HepG2 (cell line): ENCODE measurements around the gene C20orf141. TPM values are rescaled to one million over a fixed set of nuclear protein-coding genes. Genes with fewer than 3 reads are reported as not detected.

Experiments
- ARNT ChIP-seq: fragments of 450-650 bp; IDR thresholded peaks from 2 replicates; pipeline ENCODE4 v1.6.1; 2017
- ELK4 ChIP-seq: sonication (generic); formaldehyde crosslinking; IDR thresholded peaks from 2 replicates; pipeline ENCODE4 v1.9.0; 2021; ENCODE audit warnings: missing genetic modification reagents, borderline replicate concordance
- ETV5 ChIP-seq: IDR thresholded peaks from 2 replicates; pipeline ENCODE4 v1.6.1; 2018; ENCODE audit warnings: missing biosample characterization, missing genetic modification reagents, inconsistent platforms, borderline replicate concordance
- HOXA7 ChIP-seq: sonication (generic); formaldehyde crosslinking; IDR thresholded peaks from 2 replicates; pipeline ENCODE4 v1.8.1; 2022; ENCODE audit warnings: mild to moderate bottlenecking, missing genetic modification reagents, moderate library complexity
- MNT ChIP-seq: fragments of 450-650 bp; IDR thresholded peaks from 2 replicates; pipeline ENCODE4 v1.6.1; 2016
- NR2F1 ChIP-seq, 2 experiments: fragments of 450-650 bp in 1 of 2; formaldehyde crosslinking in 1 of 2; IDR thresholded peaks; 2 replicates each; pipeline versions ENCODE4 v1.5.0 to v1.6.1; 2016 to 2020; ENCODE audit warnings: mild to moderate bottlenecking in 1 of 2, missing compliant biosample characterization in 1 of 2, missing genetic modification reagents in 1 of 2, moderate library complexity in 1 of 2
- POLR2G ChIP-seq: fragments of 200-400 bp; formaldehyde crosslinking; IDR thresholded peaks from 2 replicates; pipeline ENCODE4 v1.6.1; 2018; ENCODE audit warnings: mild to moderate bottlenecking, low read depth, low read length, moderate library complexity
- SAP130 ChIP-seq: IDR thresholded peaks from 2 replicates; pipeline ENCODE4 v1.6.1; 2016; ENCODE audit warnings: low read depth
- TP53 ChIP-seq: sonication (generic); formaldehyde crosslinking; conservative IDR thresholded peaks from 2 replicates; pipeline ENCODE4 v1.4.0; 2020; ENCODE audit warnings: missing genetic modification reagents
- ZBTB49 ChIP-seq: sonication (generic); formaldehyde crosslinking; IDR thresholded peaks from 2 replicates; pipeline ENCODE4 v1.4.0; 2020; ENCODE audit warnings: missing genetic modification reagents, borderline replicate concordance
- ZNF160 ChIP-seq: sonication (generic); formaldehyde crosslinking; IDR thresholded peaks from 2 replicates; pipeline ENCODE4 v1.8.0; 2022; ENCODE audit warnings: mild to moderate bottlenecking, inconsistent platforms, missing genetic modification reagents
- ZNF263 ChIP-seq: sonication (generic); formaldehyde crosslinking; IDR thresholded peaks from 2 replicates; pipeline ENCODE4 v1.4.0; 2020; ENCODE audit warnings: missing genetic modification reagents
- ZNF496 ChIP-seq: sonication (generic); formaldehyde crosslinking; IDR thresholded peaks from 2 replicates; pipeline ENCODE4 v1.8.1; 2023; ENCODE audit warnings: mild to moderate bottlenecking, moderate library complexity, missing genetic modification reagents; ENCODE audit not compliant: insufficient replicate concordance
- ZNF780A ChIP-seq: sonication (generic); formaldehyde crosslinking; IDR thresholded peaks from 2 replicates; pipeline ENCODE4 v1.8.0; 2022; ENCODE audit warnings: mild to moderate bottlenecking, missing genetic modification reagents, moderate library complexity
- ZNF790 ChIP-seq: sonication (generic); formaldehyde crosslinking; IDR thresholded peaks from 2 replicates; pipeline ENCODE4 v1.8.0; 2022; ENCODE audit warnings: missing genetic modification reagents, mild to moderate bottlenecking, borderline replicate concordance
- ZNF800 ChIP-seq: sonication (generic); formaldehyde crosslinking; IDR thresholded peaks from 2 replicates; pipeline ENCODE4 v1.4.0; 2020; ENCODE audit warnings: missing genetic modification reagents
- polyA plus RNA-seq, 8 experiments: library from polyadenylated mRNA; depleted of rRNA in 3 of 8; stranded (reverse) in 7 of 8; unstranded in 1 of 8; fragments of >200 nt; fragmentation: Illumina TruSeq in 4 of 8; extraction: Trizol in 4 of 8; gene quantifications; 2 replicates each; pipeline versions ENCODE4 v1.2.1 to v1.2.3, GENCODE V29; 2011 to 2016; ENCODE audit warnings: low read depth in 4 of 8, missing spikeins in 1 of 8, mixed read lengths in 1 of 8; ENCODE audit not compliant: insufficient read depth in 1 of 8
- total RNA-seq, 5 experiments: library from RNA; depleted of rRNA; stranded (reverse); fragments of >200 nt; fragmentation: Illumina TruSeq; extraction: Trizol; gene quantifications; 2 replicates each; pipeline ENCODE4 v1.2.3, GENCODE V29; 2016; ENCODE audit warnings: low read depth in 1 of 5
- TF ChIP-seq, protein P1 (sequence below), 2 experiments: IDR thresholded peaks; 2 replicates each; pipeline ENCODE4 v1.6.1; 2011 to 2012; ENCODE audit warnings: low read length in 2 of 2, borderline replicate concordance in 1 of 2, low read depth in 1 of 2, mild to moderate bottlenecking in 1 of 2, moderate library complexity in 1 of 2

Gene C20orf141
- total and polyA plus RNA-seq, 2 of the 13 experiments (the other 11 are each of a cell fraction or from before 2014, with no cell fraction given): not detected

- peak; percentile 61 for TF ChIP-seq MNT
- peak; percentile 89; the same call in 1 of the 2 replicates for TF ChIP-seq ZNF790 (CRISPR knock-in tag)
- peak in 1 of 2 experiments; percentile 55; a peak in 1 of 4 replicates for TF ChIP-seq NR2F1 (CRISPR knock-in tag; IDR thresholded peaks at IDR 0.05)
- 0 out of 2 replicates have a peak, but pooled peaks have one; percentile 87 for TF ChIP-seq ZNF780A
- no peak; the same call in 1 of the 2 replicates for TF ChIP-seq ELK4 (CRISPR knock-in tag)
- TF ChIP-seq ZNF496: peak; percentile 10
- TF ChIP-seq ZBTB49 (CRISPR knock-in tag): peak; percentile 84
- TF ChIP-seq HOXA7: 0 out of 2 replicates have a peak, but pooled peaks have one; percentile 74
- peak; percentile 93 for TF ChIP-seq ETV5 (CRISPR knock-in tag)
- TF ChIP-seq, protein P1, sequence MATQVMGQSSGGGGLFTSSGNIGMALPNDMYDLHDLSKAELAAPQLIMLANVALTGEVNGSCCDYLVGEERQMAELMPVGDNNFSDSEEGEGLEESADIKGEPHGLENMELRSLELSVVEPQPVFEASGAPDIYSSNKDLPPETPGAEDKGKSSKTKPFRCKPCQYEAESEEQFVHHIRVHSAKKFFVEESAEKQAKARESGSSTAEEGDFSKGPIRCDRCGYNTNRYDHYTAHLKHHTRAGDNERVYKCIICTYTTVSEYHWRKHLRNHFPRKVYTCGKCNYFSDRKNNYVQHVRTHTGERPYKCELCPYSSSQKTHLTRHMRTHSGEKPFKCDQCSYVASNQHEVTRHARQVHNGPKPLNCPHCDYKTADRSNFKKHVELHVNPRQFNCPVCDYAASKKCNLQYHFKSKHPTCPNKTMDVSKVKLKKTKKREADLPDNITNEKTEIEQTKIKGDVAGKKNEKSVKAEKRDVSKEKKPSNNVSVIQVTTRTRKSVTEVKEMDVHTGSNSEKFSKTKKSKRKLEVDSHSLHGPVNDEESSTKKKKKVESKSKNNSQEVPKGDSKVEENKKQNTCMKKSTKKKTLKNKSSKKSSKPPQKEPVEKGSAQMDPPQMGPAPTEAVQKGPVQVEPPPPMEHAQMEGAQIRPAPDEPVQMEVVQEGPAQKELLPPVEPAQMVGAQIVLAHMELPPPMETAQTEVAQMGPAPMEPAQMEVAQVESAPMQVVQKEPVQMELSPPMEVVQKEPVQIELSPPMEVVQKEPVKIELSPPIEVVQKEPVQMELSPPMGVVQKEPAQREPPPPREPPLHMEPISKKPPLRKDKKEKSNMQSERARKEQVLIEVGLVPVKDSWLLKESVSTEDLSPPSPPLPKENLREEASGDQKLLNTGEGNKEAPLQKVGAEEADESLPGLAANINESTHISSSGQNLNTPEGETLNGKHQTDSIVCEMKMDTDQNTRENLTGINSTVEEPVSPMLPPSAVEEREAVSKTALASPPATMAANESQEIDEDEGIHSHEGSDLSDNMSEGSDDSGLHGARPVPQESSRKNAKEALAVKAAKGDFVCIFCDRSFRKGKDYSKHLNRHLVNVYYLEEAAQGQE (IDR thresholded peaks at IDR 0.05; ENCODE audit: borderline replicate concordance in 1 of 2, low read depth in 1 of 2, low read length in 2 of 2): no peak
- TF ChIP-seq ZNF800 (CRISPR knock-in tag): peak; percentile 81
- TF ChIP-seq ARNT: no peak
- peak; percentile 92 for TF ChIP-seq TP53
- TF ChIP-seq ZNF160 (CRISPR knock-in tag): peak; percentile 89
- TF ChIP-seq POLR2G: peak; percentile 94
- 0 out of 2 replicates have a peak, but pooled peaks have one; percentile 30 for TF ChIP-seq ZNF263
- peak; percentile 96 for TF ChIP-seq SAP130
These were observed 25.6 kb downstream of the C20orf141 start, which contains the start of the genes PCED1A and VPS16 (continued) for GRCh38 chr20:2840138-2840966.
